RPMI8226 (cell line): Measurements from ENCODE around the gene RAD51B.
"Not testable (repeated sequence)": the region's sequence is repeated elsewhere in the genome, so short reads cannot be mapped to it uniquely, and the experiment has no call there.

ENCODE experiments used
- DNase-seq: peaks from one replicate; pipeline ENCODE4 v3.0.0-alpha.2; 2015

The RAD51B gene

GRCh38 chr14:67987606-67988005 lies 168.0 kb downstream of the RAD51B start:
- no peak for DNase-seq

DNA sequence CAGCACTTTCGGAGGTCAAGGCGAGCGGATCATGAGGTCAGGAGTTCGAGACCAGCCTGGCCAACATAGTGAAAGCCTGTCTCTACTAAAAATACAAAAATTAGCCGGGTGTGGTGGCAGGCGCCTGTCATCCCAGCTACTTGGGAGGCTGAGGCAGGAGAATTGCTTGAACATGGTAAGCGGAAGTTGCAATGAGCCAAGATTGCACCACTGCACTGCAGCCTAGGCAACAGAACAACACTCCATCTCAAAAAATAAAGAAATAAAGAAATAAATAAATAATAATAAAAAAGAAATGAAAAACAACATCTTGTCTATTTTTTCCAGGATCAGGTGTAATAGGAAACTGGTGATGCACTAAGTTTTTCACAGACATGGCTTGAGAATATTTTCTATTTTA lies 168.6 kb downstream of the RAD51B start:
- DNase-seq = not testable (repeated sequence)

GRCh38 chr14:67990576-67990975 lies 171.0 kb downstream of the RAD51B start:
- no peak for DNase-seq

GRCh38 chr14:67994531-67994930 lies 175.0 kb downstream of the RAD51B start:
- no peak for DNase-seq

DNA sequence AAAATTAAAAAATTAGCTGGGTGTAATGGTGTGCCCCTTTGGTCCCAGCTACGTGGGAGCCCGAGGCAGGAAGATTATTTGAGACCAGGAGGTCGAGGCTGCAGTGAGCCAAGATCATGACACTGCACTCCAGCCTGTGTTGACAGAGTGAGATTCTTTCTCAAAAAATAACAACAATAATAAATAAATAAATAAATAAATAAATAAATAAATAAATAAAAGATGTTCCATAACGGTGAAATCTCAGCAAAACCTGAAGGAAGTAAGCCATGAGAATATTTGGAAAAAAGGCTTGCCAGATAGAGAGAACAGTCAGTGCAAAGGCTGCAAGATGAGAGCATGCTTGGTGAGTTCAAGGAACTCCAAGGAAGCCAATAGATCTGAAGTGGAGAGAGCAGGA lies 176.7 kb downstream of the RAD51B start:
- no peak for DNase-seq

- DNase-seq = no peak
These were observed 179.3 kb downstream of the RAD51B start for GRCh38 chr14:67998834-67999233.

- no peak for DNase-seq
These were observed 179.7 kb downstream of the RAD51B start for GRCh38 chr14:67999290-67999689.

GRCh38 chr14:67999705-68000384 lies 180.3 kb downstream of the RAD51B start:
- DNase-seq = no peak

- DNase-seq = no peak
These were observed 180.9 kb downstream of the RAD51B start for GRCh38 chr14:68000511-68000910.

DNA sequence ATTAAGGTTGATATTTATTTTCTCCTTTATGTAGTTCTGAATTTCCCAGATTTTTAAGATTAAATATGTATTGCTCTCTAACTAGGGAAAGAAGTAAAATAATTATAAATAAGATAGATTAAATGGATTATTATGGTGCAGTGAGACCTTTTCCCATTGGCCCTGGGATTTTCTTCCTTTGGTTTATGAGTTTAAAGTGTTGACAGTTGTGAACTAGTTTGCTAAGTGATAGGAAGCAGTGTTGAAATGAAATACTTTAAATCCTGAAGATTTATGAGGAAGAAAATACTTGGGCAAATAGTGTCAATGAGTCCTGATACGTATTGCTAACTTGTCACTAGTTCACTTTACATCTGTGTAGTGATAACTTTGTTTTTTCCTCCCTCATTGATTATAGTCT lies 188.9 kb downstream of the RAD51B start:
- DNase-seq = no peak

- DNase-seq = no peak
These were observed 191.9 kb downstream of the RAD51B start for GRCh38 chr14:68011406-68012028.

DNA sequence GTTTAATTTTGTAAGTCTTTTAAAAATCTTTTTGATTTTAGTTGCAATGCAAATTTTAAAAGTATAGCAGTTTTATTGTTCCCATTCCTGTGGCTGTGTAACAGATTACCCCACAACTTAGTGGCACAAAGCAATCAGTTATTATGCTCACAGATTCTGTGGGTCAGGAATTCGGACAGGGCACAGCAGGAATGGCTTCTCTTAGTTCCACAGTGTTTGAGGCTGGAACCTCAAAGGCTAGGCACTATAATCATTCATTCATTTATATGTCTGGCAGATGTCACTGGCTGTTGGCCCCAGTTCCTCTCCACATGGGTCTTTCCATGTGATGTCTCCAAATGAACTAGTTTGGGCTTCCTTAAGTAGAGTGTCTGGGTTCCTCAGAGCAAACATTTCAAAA lies 193.3 kb downstream of the RAD51B start:
- DNase-seq = no peak

DNA sequence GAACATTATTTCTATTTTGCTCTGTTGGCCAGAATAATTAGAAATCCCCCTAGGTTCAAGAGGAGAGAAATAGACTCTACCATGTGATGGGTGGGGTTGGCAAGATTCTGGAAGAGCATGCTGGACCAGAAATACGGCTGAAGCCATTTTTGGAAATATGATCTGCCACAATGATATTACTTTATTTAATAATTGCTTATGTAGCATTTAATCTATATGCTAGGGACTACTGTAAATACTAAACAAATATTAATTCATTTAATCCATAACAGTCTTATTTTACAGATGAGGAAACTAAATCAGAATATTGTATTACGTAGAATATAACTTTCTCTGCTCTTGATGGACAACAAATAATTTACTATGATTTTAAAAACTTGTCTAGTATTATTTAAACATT lies 193.7 kb downstream of the RAD51B start:
- DNase-seq = no peak

DNA sequence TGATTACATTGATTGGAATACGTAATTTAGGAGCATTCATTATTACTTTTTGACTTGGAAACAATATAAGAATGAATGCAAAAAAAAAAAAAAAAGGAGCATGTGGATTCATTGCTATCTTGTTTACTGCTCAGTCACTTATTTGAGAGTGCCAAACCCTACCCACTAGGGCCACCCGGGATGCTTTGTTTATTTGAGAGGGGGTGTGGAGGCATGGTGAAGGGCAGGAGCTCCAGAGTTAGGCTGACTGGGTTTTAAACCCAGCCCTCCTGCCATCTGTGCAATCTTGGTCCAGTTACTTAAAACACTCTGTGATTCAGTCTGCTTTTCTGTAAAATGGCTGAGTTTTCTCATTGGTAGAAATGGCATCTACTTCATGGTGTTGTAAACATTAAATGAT lies 195.2 kb downstream of the RAD51B start:
- DNase-seq = no peak

DNA sequence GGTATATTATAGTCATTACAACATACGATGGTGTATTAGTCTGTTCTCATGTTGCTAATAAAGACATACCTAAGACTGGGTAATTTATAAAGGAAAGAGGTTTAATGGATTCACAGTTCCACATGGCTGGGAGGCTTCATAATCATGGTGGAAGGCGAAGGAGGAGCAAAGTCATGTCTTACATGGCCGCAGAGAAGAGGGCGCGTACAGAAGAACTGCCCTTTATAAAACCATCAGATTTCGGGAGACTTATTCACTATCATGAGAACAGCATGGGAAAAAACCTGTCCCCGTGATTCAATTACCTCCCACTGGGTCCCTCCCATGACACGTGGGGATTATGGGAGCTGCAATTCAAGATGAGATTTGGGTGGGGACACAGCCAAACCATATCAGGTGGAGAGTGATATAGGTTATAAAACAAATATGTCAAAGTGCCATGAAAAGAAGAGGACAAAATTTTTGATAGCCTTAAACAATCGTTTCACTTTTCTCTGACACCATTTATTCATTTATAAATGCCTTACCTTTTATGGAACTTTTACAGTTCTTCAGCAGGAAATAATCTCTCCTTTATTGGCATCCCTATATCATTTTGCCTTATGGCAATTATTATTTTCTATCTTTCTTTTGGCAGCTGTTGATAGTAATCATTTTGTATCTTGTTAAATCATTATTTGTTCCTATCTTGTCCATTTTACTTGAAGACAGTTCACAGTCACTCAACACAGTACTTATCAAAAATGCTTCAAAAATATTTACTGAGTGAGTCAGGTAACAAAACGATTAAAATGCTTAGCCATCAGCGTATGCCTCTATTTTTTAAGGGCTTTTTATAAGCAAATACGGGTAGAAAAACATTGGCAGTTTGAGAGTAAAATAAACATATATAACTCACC lies 196.0 kb downstream of the RAD51B start:
- DNase-seq = no peak

DNA sequence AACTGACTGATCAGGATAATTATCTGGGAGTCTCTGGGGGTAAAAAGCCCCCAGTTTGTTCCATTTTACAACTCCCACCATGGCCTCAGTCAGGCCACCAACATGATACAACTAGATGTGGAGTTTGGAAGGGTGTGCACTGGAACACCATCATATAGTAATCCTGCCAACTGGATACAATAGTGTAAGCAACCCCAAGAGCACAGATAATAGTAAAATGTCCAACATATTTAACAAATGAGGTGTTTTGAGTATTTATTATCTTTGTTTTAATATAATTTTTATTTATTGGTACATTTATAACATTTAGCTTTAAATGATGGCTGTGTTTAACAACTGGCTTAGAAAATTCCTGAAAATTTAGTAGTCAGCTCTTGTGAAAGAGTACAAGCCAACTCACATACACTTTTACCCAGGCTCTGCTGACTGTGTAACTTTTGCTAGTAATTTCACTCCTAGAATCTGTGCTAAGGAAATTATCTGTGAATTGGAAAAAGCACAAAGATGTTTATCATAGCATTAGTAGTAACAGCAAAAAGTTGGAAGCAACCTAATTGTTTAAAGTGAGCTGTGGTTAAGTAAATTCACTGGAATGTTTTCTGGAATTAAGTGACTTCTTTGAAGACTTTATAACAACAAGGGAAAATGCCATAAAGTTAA lies 196.8 kb downstream of the RAD51B start:
- no peak for DNase-seq

- no peak for DNase-seq
These were observed 199.0 kb downstream of the RAD51B start for GRCh38 chr14:68018598-68018997.

DNA sequence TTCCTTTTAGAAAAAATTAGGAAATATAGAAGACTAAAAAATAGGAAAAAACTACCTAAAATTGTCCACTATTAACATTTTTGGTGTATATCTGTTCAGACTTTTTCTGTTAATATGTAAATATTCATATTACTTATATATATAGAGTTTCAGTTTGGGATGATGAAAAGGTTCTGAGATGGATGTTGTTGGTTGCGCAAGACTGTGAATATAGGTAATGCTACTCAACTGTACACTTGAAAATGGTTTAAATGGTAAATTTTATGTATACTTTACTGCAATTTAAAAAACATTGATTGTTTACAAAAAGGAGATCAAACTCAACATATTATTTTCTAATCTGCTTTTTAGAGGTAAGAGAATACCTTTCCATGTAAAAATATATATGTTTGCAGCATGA lies 200.9 kb downstream of the RAD51B start:
- DNase-seq = no peak

- DNase-seq = no peak
These were observed 201.6 kb downstream of the RAD51B start for GRCh38 chr14:68020999-68021663.

- DNase-seq = no peak
These were observed 207.7 kb downstream of the RAD51B start for GRCh38 chr14:68027276-68027675.

DNA sequence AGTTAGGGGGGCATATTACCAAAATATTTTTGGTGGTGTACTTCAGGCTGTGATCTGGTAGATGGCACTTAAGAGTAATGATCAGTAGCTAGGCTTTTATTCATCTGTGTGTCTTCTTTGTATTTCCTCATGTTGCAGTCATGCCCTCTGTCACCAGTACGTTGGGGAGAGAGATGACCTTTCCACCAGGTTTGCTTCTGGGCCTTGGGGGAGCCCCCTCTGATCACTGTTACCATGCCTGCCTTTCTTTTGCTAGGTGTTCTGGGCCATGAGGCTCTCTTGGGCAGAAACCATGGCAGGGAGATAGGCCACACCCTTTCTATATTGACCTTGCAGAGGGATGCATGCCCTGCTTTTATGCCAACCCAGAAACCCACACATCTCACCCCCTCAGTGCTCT lies 208.5 kb downstream of the RAD51B start:
- DNase-seq = no peak

DNA sequence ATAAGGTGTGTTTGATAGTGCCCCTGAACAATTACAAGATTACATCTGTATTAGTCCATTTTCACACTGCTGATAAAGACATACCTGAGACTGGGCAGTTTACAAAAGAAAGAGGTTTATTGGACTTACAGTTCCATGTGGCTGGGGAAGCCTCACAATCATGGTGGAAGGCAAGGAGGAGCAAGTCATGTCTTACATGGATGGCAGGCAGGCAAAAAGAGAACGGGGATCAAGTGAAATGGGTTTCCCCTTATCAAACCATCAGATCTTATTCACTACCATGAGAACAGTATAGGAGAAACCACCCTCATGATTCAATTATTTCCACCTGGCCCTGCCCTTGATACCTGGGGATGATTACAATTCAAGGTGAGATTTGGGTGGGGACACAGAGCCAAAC lies 211.4 kb downstream of the RAD51B start:
- not testable (repeated sequence) for DNase-seq

DNA sequence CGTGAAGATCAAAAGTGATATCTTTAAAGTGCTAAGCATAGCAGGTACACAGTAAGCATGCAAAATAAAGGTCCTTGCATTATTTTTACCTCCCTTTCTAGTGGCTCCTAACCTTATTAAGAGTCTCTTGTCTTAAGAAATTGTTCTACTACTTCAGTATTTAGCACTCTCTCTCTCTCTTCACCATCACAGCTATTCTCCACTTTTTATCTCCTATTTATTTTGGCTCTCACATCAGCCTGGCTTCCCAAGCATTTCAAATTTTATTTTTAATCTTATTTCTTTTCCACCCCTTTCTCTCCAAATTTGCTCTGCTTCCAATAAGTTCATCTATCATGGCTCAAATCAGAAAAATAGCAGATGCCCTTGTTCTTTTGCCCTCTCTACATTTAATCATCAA lies 212.6 kb downstream of the RAD51B start:
- no peak for DNase-seq
